Tibial artery (tissue), 4 donors: Measurements from ENCODE around the gene SCN3B.

Experiments used
- DNase-seq, 2 donors: peaks; one replicate each; pipeline ENCODE4 v3.0.0-alpha.2; 2019
- H3K27ac ChIP-seq, 2 donors: fragments of 200-600 bp; sonication (generic) in 1 of 2; 1 replicate in 1 of 2; 2 replicates in 1 of 2; pipeline ENCODE4 v1.5.1; 2018 to 2019; ENCODE audit warnings: mild to moderate bottlenecking in 1 of 2
- H3K27me3 ChIP-seq, 2 donors: fragments of 200-600 bp; sonication (generic) in 1 of 2; one replicate each; pipeline versions ENCODE4 v1.5.1 to v1.6.0; 2016 to 2019
- H3K36me3 ChIP-seq, 3 donors: fragments of 200-600 bp; sonication (generic) in 2 of 3; one replicate each; pipeline ENCODE4 v1.5.1; 2016 to 2019; ENCODE audit warnings: mild to moderate bottlenecking in 2 of 3
- H3K4me1 ChIP-seq, 4 donors: fragments of 200-600 bp; sonication (generic) in 2 of 4; 1 replicate in 3 of 4; 2 replicates in 1 of 4; pipeline ENCODE4 v1.5.1; 2016 to 2019
- H3K4me3 ChIP-seq, 2 donors: fragments of 200-600 bp; sonication (generic) in 1 of 2; 1 replicate in 1 of 2; 2 replicates in 1 of 2; pipeline ENCODE4 v1.5.1; 2018 to 2019; ENCODE audit warnings: mild to moderate bottlenecking in 2 of 2
- H3K9me3 ChIP-seq, 3 donors: fragments of 200-600 bp; sonication (generic) in 1 of 3; one replicate each; pipeline ENCODE4 v1.5.1; 2016 to 2019
- intact Hi-C: fragments of 100-400 bp; cut with DNase I; formaldehyde crosslinking; loops from one replicate; pipeline ENCODE4 v1.15.0; 2023; ENCODE audit warnings: low total_unique reads
- TF ChIP-seq, protein P1 (sequence below), 2 experiments: fragments of 200-600 bp in 1 of 2; fragments of 450-650 bp in 1 of 2; IDR thresholded peaks; one replicate each; pipeline ENCODE4 v1.5.1; 2017 to 2019; ENCODE audit warnings: antibody characterized with exemption in 2 of 2, mild to moderate bottlenecking in 1 of 2, moderate library complexity in 1 of 2

SCN3B gene

DNA sequence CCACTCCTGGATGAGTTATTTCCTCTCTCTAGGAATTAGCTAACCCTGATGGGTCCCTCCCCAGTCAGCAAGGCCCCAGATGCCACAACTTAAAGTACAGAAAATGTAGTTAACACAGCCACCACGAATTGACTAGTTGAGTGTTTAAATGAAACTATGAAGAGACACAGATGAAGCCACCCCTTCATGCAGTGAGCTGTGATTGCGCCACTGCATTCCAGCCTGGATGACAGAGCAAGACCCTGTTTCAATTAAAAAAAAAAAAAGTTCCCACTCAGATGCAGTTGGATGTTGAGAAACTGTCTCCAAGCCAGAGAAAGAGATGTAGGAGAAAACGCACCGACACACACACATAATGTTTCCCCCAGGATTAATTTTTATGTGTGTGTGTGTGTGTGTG, 53.3 kb downstream of the SCN3B start:
- intact Hi-C loops = no loop called here
- Histone ChIP-seq H3K27me3 (no peaks in the 10 kb centered on the region), H3K9me3 (no peaks in the 10 kb centered on the region), H3K4me1 (no peaks in the 10 kb centered on the region), H3K4me3 (no peak overlapping the region), H3K27ac (no peak overlapping the region), H3K36me3 (peaks cover 0 to 4% (median 0%) of the 10 kb centered on the region in 3 donors)
- TF ChIP-seq, protein P1, sequence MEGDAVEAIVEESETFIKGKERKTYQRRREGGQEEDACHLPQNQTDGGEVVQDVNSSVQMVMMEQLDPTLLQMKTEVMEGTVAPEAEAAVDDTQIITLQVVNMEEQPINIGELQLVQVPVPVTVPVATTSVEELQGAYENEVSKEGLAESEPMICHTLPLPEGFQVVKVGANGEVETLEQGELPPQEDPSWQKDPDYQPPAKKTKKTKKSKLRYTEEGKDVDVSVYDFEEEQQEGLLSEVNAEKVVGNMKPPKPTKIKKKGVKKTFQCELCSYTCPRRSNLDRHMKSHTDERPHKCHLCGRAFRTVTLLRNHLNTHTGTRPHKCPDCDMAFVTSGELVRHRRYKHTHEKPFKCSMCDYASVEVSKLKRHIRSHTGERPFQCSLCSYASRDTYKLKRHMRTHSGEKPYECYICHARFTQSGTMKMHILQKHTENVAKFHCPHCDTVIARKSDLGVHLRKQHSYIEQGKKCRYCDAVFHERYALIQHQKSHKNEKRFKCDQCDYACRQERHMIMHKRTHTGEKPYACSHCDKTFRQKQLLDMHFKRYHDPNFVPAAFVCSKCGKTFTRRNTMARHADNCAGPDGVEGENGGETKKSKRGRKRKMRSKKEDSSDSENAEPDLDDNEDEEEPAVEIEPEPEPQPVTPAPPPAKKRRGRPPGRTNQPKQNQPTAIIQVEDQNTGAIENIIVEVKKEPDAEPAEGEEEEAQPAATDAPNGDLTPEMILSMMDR (IDR thresholded peaks at IDR 0.05) = no peak
- no peak for DNase-seq

DNA sequence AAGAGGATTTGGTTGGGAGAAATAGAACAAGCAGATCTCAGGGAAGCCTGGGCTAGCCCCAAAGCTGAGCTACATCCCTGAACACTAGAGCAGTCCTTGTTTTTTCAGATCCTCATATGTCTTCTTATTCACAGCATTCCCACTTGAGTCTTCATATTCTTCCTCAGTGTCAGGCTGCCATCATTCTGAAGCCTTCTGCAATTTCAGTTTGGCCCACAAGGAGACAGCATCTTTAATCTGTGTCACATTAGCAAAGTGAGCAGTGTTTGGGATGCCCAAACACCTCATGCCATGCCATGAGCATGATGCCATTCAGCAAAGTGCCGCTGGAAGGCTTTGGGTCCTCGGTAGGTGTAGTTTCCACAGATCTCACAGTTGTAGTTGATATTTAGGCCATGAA, 56.6 kb downstream of the SCN3B start:
- no peak overlapping the region for H3K27ac ChIP-seq
- no peaks in the 10 kb centered on the region for H3K4me1 ChIP-seq
- DNase-seq = no peak
- TF ChIP-seq, protein P1 (IDR thresholded peaks at IDR 0.05) = no peak
- H3K4me3 ChIP-seq = no peak overlapping the region
- intact Hi-C loops = no loop called here
- H3K9me3 ChIP-seq = no peaks in the 10 kb centered on the region
- no peaks in the 10 kb centered on the region for H3K36me3 ChIP-seq
- H3K27me3 ChIP-seq = no peaks in the 10 kb centered on the region

DNA sequence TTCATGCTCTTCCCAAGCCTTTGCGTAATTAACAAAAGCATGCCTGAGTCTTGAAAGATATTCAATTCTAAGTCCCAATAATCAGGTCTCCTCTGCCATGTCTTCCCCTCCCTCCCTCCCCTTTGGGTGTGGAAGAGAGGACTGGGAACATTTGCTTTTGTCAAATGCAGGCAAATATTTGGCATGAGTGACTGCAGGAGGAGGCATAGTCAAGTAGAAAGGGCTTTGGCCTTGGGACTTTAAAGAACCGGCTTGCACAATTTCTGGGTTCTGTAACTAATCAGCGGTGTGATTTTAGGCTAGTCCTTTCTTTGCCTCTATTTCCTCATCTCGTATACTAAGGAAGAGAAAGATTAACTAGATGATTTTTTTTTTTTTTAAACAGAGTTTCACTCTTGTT, 59.5 kb downstream of the SCN3B start:
- intact Hi-C loops = no loop called here
- H3K27me3 ChIP-seq = no peaks in the 10 kb centered on the region
- no peak for DNase-seq
- H3K9me3 ChIP-seq = no peaks in the 10 kb centered on the region
- H3K27ac ChIP-seq = no peak overlapping the region
- H3K36me3 ChIP-seq = no peaks in the 10 kb centered on the region
- no peaks in the 10 kb centered on the region for H3K4me1 ChIP-seq
- no peak overlapping the region for H3K4me3 ChIP-seq
- TF ChIP-seq, protein P1 (IDR thresholded peaks at IDR 0.05) = no peak

DNA sequence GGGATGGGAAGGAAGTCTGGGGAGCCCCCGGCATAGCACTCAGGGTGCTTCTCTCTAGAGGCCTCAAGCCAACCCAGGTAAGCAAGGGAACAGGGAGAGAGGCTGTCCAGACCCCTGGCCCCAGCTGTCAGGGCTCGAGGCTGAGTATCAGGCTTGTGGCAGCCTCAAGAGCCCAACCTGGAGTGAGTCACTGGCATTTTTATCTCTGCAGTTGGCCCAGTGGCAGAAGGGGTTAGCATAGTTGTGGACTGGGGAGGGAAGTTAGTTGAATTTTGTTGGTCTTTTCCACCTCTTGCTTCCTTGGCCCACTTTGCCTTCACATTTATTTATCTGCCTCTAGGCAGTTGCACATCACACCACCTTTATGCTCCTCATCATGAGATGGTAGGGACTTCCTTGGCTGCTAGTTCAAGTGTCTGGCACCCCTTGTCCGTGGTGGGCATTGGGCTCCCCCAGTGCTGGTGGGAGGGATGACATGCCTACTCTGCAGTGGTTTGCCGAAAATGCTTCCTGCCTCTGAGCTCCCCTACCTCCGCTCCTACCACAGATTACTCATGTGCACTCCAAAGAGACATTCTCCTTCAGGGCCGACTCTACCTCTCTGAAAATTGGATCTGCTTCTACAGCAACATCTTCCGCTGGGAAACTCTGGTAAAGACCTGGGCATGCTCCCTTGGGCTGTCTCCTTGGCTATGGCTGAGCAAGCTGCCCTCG, 60.1 kb downstream of the SCN3B start:
- H3K4me1 ChIP-seq = no peaks in the 10 kb centered on the region
- H3K27me3 ChIP-seq = no peaks in the 10 kb centered on the region
- no peaks in the 10 kb centered on the region for H3K9me3 ChIP-seq
- no peak for DNase-seq
- no peak overlapping the region for H3K4me3 ChIP-seq
- intact Hi-C loops = no loop called here
- H3K36me3 ChIP-seq = no peaks in the 10 kb centered on the region
- H3K27ac ChIP-seq = no peak overlapping the region
- TF ChIP-seq, protein P1 (IDR thresholded peaks at IDR 0.05) = no peak

DNA sequence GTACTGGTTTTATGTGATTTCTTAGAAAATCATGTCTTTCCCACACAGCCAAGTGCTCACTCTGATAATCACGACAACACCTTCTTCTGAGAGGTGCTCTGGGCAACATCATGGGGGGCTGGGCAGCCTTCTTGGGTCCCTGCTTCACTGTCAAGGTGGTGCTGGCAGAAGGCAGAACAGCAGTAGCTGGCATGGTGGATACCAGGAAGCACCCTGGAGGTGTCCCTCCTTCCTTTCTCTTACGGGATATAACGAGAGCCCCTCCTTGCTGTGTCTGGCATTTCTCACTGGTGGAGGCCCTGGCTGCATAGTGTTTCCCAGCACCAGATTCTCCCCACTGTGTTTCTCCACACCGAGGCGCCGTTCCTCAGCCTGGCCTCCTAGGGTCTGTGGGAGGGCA, 60.9 kb downstream of the SCN3B start:
- H3K27ac ChIP-seq = no peak overlapping the region
- H3K4me1 ChIP-seq = no peaks in the 10 kb centered on the region
- no peak overlapping the region for H3K4me3 ChIP-seq
- intact Hi-C loops = no loop called here
- no peaks in the 10 kb centered on the region for H3K27me3 ChIP-seq
- no peaks in the 10 kb centered on the region for H3K36me3 ChIP-seq
- no peak for DNase-seq
- H3K9me3 ChIP-seq = no peaks in the 10 kb centered on the region
- TF ChIP-seq, protein P1 (IDR thresholded peaks at IDR 0.05) = no peak
